NCI-H2081 (cell line): ENCODE data around the gene SORCS1.

Source experiments
- DNase-seq, 2 experiments: peaks; one replicate each; lab custom pipeline; 2025; lab: John Stamatoyannopoulos, UW

SORCS1 gene

DNA sequence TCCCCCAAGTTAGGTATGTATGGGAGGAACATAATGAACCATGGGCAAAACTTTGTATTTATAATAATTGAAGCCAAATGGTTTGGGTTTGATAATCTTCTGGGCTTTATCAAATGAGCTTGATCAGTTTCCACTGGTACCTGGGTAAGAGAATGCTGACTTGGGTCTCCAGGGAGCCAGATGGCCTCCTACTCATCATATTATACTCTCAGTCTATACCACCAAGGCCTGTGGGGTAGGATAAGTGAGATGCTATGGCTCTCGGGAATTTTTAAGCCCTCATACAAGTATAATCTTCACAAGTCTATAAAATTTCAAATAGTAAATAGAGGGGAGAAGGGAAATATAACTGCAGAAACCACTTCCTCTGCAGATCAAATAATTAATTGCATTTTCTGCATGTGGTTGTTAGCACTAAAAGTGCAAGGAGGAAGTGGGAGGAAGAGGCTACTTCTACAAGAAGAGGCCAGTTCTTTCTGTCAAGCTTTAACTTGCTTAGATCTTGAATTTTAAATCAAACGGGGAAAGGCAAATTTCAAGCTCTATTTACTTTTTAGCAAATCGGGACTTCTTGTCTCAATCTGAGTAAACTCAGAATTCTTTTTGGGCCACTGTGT is 349.0 kb downstream of the SORCS1 start:
- DNase-seq: no peak

DNA sequence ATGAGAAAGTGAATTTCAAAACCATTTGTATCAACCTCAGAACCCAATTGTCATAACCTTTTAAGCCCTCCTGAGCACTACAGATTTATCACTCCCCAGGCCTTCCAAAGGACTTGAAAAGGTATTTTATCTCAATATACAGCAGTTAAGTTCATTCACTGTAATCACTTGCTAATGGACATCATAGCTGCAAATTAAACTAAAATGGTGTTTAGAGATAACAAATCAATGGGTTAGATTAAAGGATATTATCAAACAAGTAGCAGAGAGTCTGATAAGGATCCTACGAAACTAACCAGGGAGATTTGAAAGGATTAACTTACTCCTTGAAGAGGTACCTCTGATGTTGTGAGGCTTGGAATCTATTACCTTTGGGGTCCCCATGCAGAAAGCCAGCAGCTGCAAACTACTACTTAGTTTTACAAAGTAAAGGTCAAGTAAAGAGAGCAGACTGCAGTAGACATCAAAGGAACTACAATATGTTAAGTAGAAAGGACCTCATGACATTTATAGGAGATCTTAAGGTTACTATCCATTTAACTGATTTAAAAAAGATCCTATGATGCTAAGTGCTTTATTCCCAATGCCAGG is 359.4 kb downstream of the SORCS1 start:
- no peak for DNase-seq

DNA sequence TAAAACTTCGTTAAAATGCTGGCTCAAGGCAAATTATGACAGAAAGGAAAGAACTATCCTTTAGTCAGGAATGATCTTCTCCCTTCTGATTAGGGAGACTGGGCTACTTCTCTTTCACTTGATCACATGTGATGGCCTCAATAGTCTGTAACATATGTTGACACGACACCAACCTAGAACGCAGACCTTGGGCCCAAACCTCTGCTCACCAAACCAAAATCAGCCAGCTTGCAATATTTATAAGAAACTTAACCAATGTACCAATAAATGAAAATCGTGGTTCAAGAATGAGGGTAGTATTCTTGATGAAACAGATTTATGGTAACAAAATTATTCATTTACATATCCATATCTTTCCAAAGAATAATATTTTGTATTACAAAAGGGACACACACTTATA is 361.6 kb downstream of the SORCS1 start:
- DNase-seq: no peak

DNA sequence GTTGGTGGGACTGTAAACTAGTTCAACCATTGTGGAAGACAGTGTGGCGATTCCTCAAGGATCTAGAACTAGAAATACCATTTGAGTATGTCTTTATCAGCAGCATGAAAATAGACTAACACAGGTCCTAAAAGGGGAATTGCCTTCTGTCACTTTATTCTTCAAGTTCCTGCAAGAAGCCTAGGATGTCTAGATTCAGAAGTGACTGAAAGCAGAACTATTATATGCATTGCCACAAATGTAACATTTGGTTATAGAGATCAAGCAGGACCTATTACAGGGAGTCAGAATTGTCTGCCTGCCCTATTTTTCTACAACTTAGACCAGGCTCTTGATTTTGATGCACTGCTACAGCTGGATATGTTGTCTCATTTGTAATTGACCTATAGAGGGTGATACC is 364.7 kb downstream of the SORCS1 start:
- DNase-seq: no peak

DNA sequence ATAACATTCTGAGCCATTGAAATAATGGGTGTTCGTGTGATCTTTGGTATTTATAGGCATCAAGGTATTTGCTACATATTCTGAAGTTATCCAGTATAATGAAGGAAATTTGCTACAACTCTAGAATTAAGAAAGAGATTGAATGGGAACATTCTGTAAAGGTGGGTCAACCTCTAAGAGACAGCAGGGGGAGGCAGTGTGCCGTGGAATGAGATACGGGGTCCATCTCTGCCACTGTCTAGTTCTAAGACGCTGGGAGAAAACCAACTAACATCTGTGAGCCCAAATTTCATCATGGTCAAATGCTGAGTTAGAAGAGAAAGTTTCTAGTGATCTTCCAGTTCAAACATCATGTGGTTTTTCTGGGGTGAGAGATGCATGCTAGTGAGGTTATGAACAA is 368.9 kb downstream of the SORCS1 start:
- no peak for DNase-seq

DNA sequence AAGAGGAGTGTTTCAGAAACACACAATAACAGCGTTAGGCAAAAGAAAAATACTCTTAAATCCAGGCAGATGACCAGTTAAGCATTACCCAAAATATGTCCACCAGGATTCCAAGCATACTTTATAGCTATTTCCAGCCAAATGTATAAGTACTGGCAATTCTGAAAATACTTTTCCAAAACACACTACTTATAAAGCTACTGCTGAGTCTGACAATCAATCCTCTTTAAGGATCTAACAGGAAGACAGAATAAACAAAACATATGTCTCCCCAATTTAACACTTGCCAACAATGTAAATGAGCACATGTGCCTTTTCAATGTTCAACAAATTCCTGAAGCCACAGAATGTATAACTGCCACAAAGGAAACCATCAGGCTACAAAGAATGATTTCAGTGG is 370.9 kb downstream of the SORCS1 start:
- no peak for DNase-seq

DNA sequence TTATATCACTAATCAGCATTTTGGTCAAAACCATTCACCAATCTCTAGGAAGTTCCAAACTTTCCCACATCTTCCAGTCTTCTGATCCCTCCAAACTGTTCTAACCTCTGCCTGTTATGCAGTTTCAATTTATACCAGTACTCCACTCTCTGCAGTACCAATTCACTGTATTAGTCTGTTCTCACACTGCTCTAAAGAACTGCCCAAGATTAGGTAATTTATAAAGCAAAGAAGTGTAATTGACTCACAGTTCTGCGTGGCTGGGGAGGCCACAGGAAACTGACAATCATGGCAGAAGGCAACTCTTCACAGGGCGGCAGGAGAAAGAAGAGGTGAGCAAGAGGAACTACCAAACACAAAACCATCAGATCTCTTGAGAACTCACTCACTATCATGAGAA is 374.9 kb downstream of the SORCS1 start:
- DNase-seq: no peak

DNA sequence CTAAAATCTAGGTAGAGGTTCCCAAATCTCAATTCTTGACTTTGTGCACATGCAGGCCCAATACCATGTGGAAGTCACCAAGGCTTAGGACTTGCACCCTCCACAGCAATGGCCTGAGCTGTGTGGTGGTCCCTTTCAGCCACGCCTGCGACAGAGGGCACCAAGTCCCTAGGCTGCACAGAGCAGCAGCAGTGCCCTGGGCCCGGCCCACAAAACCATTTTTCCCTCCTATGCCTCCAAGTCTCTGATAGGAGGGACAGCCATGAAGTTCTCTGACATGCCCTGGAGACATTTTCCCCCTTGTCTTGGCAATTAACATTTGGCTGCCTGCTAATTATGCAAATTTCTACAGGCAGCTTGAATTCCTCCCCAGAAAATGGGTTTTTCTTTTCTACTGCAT is 375.5 kb downstream of the SORCS1 start:
- no peak for DNase-seq

DNA sequence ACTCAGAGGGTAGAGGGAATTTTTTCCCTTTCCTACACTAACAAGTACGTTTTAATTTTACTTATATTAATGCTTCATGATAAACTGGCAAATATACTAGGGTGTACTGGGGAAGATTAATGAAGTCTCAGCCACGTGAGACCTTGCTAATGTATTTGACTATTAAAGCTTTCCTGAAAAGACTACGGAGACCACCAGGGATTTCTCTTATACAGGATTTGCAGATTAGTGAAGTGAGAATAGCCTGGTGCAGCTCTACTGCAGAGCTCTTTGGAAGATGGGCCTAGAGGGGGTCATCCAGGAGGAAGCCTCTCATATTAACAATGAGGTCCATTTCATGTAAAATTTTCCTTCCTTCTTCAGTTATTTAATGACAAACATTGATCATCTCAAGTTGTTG is 379.0 kb downstream of the SORCS1 start:
- no peak for DNase-seq

DNA sequence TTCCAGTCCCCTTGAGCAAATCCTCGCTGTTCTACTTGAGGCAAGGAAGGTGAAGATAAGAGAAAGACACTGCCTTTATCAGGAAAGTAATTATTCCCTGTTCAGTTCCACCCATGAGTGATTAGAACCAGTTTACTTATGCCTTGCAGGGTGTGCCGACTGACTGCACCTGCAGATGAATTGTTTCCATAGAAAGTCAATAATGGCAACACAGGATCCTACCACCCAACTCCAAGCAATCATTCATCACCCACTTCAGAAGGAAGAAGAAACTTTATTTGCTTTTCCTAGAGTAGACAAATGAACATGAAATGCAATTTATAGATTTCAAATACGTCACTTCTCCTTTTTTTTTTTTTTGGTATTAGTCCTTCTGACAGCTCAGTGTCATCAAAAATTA is 383.9 kb downstream of the SORCS1 start:
- no peak for DNase-seq

DNA sequence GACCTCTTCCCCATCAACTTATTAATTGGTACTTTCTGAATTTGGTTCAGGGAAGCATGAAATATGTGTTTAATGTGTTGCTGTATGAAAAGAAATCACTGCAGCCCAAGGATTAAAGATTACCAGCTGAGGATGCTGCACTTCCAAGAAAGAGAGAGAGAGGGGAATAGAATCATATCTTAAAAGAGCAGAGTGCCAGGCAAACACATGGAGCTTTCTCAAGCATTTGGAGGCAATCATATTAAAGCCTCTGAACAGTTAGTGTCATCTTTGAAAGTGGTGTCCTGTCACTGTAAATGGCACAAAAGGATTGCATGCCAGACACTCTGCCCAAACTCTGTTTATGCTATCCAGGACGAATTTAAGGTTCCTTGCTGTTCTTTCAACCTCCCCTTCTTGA is 386.7 kb downstream of the SORCS1 start:
- DNase-seq: no peak

DNA sequence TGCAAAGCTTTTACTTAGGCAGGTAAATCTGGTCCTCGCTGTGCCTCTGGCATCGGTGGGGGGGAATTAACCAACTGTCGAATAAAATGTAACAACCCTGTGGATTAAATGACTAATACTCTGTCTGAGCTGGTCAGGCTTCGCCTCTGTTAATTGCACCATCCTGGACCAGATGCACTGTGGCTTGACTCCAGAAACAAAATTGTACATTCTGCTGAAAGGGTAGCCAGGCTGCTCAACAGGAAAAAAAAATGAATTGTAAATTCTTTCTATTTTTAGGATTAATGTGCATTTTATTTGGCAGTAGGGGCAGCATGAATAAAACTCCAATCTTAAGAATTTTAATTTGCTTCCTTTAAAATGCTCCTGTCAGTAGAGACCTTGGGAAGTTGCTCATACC is 389.4 kb downstream of the SORCS1 start:
- DNase-seq: no peak

DNA sequence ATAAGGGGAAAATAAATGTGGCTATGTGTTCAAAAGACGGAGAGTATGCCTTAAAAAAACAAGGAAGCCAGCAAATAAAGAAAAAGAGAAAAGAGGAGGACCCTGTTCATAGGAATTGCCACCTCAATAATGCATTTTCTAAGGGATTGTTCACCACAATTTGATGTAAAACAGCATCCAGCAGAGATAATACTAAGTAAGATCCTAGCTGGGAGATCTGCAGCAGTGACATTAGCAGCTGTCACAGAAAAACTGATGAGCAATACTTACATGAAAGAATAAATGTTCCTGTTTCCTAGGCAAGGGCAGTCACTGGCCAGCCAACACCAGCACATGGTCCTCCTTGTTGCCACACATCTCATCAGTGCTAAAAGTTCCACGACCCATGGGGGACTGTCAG is 391.5 kb downstream of the SORCS1 start:
- DNase-seq: no peak

DNA sequence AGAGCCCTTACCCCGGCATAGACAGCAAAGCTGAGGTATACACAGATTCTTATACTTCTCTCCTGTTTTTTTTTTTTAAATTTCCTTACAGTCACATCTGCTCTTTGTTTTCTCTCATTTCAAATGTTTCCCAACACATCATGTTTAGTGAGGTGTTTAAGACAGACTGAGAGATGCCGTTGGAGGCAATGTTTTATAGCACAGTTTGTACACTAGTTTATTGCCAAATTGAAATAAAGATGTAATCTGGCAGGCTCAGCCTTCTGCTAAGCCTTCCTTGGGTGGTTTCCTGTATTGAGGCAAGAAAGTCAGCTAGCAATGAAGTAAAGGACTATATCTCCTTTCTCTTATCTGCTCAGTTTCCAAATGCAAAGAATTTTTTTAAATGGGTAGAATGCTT is 393.4 kb downstream of the SORCS1 start:
- no peak for DNase-seq

DNA sequence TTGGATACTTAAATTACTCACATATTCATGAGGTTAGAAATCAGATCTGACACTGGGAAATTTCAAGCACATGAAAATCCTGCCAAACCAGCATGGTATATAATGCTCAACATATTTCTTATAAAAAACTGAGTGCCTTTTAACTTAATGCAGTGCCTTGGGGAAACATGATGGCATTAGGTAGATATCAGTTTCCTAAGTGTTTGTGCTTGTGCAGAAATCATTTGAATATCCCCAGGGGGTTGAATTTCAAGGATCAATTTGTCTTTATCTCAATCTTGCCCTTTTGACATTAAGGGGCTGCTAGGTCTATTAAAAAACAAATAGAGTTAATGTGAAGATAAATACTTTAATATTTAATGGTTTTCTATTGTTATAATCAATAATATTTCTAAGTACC is 396.3 kb downstream of the SORCS1 start:
- DNase-seq: no peak

DNA sequence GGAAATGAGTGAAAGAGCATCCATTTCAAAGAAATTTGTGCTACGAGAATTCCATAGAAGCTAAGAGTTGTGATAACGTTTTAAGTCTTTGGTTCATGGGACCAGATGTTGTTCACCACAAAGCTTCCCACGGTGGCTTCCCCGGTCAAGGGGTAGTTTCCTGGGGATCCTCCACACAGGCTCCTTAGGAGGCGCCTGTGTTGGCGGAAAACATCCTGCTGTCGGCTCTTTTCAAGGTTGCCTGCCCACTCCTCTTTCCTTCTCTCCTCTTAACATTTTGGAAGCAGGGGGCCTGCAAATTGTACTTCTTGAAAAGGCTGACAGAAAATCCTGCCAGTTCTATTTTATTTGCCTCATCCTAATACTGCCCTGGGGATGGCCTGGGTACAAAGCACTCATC is 398.6 kb downstream of the SORCS1 start:
- no peak for DNase-seq

DNA sequence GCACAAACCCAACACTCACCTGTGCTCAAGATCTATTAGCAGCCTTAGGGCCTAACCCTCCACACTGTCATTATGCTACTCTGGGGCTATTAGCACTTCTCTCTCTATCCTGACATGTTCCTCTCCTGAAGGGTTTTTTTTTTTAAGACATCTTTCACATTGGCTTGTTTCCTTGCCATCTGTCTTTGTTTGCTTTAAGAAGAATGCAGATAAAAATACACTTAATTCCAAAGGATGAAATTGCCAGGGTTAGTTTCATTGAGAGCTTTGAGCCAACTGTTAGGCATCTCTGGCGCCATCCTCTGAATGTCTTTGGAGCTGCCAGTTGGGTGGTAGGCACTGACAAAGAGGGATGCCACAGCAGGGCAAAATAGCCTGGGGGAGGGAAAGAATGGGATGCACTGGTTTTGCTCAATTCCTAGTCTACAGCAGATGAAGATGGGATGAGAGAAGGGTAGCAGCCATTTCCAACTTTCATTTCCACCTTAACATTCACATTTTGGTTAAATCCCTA is 399.2 kb downstream of the SORCS1 start:
- DNase-seq: no peak

DNA sequence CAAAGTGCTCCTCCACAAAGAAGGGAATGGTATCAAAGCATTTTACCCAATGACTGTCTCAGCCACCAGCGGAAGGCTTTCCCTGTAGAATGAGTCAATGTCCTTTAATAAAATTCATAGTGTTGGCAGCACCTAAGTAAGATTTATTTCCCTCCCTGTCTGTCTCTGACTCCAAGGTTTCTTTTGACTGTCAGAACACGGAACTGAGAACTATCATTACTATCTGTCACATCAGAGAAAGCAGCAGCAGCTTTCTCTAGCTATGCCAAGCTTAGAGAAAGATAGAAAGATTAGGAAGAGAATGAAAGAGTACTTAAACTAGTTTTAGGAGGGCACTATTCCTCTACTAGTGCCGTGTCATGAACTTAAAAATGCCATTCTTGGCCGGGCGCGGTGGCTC is 400.1 kb downstream of the SORCS1 start:
- no peak for DNase-seq

DNA sequence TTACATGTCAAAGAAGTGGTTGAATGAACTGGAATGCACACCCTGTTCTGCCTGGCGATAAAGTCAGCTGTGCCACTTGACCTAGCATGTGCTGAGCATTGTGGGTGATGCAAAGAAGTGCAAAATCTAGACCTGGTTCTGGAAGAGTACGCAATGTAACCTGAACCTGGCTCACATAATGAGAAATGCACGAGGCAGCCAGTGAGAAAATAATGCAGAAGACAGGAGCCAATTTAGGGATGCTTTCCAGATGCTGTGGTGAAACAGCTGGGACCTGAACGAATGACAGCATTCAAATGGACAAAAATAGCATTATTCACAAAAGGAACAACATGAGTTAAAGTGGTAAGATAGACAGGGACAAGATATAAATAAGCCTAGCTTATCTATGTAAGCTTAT is 402.6 kb downstream of the SORCS1 start:
- no peak for DNase-seq

DNA sequence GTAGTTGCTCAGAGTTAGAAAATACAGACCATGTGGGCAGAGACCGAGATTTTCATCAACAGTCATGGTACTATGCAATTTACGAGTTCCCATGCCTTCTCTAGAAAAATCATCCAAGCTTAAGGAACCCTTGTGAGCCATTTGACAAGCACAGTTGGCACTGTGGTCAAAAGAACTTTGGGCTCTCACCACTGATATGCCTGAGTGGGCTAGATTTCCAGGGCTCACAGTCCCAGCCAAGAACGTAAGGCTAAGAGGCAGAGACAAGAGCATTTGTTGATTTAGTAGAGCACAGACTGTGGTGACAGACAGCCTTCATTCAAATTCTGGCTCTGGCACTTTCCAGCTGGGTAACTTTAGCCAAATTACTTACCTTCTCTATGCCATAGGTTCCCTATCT is 407.0 kb downstream of the SORCS1 start:
- DNase-seq: no peak

DNA sequence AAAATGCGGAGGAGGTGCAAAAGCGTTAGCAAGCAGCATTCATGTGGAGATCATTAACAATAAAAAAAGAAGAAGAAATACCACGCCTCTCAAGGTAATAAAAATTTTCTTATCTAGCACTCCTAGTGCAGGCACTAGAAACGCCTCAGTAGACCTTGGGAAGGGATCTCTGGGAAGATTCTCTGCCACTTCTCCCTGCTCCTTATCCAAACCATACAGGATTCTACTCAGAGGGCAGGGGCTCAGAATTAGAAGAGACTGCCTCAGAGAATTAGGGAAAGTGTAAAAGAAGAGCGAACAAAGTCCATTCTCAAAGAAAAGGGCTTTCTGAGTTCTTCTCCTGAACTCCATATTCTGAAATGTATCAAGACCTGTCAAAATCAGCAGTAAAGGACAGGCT is 413.4 kb downstream of the SORCS1 start:
- no peak for DNase-seq

DNA sequence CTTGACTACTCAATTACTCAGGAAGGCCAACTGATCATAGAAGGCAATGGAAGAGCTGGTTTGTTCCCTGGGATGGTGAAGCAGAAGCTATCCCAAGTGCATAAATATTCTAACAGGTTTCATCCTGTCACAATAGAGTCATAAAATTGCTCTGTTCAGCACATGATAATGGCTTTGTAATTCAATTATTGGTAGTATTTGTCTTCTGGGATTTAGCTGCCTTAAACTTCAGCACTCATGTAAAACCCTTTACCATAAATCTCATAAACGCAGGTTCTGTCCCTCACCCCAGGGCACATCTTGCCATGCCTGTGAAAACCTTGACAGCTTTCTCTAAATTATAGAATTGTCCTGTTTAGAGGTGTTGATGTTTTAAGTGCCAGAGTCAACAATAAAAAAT is 417.6 kb downstream of the SORCS1 start:
- DNase-seq: no peak

DNA sequence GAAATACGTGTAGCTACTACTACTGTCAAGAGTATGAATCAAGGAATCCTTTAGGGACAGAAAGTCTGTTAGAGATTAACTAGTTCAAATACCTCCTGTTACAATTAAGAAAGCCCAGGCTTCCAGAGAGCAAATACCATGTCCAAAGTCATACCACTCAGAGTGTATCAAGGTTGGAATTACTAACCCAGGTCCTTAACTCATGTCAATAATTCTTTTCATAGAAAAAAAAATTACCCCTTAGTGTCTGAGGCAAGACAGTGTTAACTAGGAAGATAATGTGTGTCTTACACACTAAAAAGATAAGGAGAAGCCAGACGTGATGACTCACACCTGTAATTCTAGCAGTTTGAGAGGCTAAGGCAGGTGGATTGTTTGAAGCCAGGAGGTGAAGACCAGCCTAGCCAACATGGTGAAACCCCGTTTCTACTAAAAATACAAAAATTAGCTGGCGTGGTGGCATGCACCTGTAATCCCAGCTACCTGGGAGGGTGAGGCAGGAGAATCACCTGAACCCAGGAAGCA is 423.4 kb downstream of the SORCS1 start:
- no peak for DNase-seq

DNA sequence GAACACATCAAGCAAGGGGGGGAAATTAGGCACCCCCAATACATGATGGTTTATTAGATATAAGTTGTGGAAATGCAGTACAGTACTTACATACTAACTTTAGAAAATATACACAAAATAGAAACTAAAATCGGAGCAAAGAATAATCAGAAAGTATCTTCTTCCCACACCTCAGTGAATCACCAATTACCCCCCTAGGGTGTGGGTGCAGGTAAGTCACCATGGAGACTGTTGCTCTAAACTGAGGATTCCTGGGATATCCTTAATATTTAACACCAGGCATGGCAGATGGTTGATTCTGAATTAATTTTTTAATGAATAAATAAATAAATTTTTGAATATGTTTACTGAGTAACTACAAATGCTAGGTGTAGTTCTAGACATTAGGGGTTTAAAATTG is 424.4 kb downstream of the SORCS1 start:
- DNase-seq: no peak
